ENCODE results near the gene ZBTB33.

DNA sequence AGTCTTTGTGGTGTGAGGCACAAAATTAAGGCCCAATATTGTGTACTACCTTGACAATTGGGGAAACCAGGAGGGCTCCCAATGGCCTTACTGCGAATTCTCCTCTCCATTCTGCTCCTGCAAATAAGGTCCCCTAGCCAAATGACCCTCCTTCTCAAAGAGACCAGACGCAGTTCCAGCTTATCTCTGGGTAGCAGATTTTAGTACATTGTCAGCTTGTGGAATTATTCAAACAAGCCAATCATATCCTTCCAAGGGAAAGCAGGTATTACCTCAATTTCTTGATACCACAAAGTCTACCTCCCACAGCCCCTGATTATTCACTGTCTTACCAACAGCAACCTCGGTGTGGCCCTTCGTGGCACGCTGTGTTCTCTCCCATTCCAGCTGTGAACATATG is 7.8 kb upstream of the ZBTB33 start:
- TF ChIP-seq EZH2 (IDR thresholded peaks at IDR 0.05; ENCODE audit: borderline replicate concordance, low read depth, low read length, severe bottlenecking) (no peak), CTCF (IDR thresholded peaks at IDR 0.05; ENCODE audit: borderline replicate concordance, extremely low read depth, low read length, poor library complexity, severe bottlenecking) (no peak)
